WTC11 (cell line): ENCODE results near the gene GADL1.

ENCODE experiments used
- ATF3 ChIP-seq: sonication (generic); formaldehyde crosslinking; conservative IDR thresholded peaks from 2 replicates; pipeline ENCODE4 v1.8.1; 2022; ENCODE audit warnings: mild to moderate bottlenecking, missing genetic modification reagents
- CBFB ChIP-seq: sonication (generic); formaldehyde crosslinking; IDR thresholded peaks from 2 replicates; pipeline ENCODE4 v1.8.1; 2022; ENCODE audit warnings: mild to moderate bottlenecking, low read depth, missing genetic modification reagents
- CREB1 ChIP-seq: sonication (generic); formaldehyde crosslinking; IDR thresholded peaks from 2 replicates; pipeline ENCODE4 v1.8.0; 2023; ENCODE audit warnings: mild to moderate bottlenecking, missing genetic modification reagents
- CTCF ChIP-seq: fragments of 200-600 bp; IDR thresholded peaks from 2 replicates; pipeline ENCODE4 v1.8.0; 2022; ENCODE audit warnings: antibody characterized with exemption
- E2F4 ChIP-seq: sonication (generic); formaldehyde crosslinking; IDR thresholded peaks from 2 replicates; pipeline ENCODE4 v1.8.1; 2022; ENCODE audit warnings: low read depth, mild to moderate bottlenecking, moderate library complexity, missing genetic modification reagents, borderline replicate concordance
- ELF4 ChIP-seq: sonication (generic); formaldehyde crosslinking; IDR thresholded peaks from 2 replicates; pipeline ENCODE4 v1.8.1; 2022; ENCODE audit warnings: low read depth, mild to moderate bottlenecking, moderate library complexity, missing genetic modification reagents
- MAX ChIP-seq: sonication (generic); formaldehyde crosslinking; IDR thresholded peaks from 2 replicates; pipeline ENCODE4 v1.8.0; 2022; ENCODE audit warnings: mild to moderate bottlenecking, missing genetic modification reagents
- NFYB ChIP-seq: sonication (generic); formaldehyde crosslinking; conservative IDR thresholded peaks from 2 replicates; pipeline ENCODE4 v1.8.0; 2022; ENCODE audit warnings: low read depth, missing genetic modification reagents

GRCh38 chr3:30941342-30941741 is 46.9 kb upstream of the GADL1 start:
- TF ChIP-seq NFYB (no peak), MAX (CRISPR knock-in tag) (no peak), CTCF (no peak), E2F4 (CRISPR knock-in tag) (no peak), ELF4 (CRISPR knock-in tag) (no peak), CREB1 (CRISPR knock-in tag) (no peak), CBFB (CRISPR knock-in tag) (no peak), ATF3 (no peak)
